Measurements from ENCODE around the gene ELOVL3.
A peak's percentile ranks its signal among the peaks of the same experiment; 100 is the strongest.
"Not testable (repeated sequence)": the region's sequence is repeated elsewhere in the genome, so short reads cannot be mapped to it uniquely, and the experiment has no call there.

ELOVL3 gene, protein sequence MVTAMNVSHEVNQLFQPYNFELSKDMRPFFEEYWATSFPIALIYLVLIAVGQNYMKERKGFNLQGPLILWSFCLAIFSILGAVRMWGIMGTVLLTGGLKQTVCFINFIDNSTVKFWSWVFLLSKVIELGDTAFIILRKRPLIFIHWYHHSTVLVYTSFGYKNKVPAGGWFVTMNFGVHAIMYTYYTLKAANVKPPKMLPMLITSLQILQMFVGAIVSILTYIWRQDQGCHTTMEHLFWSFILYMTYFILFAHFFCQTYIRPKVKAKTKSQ

DNA sequence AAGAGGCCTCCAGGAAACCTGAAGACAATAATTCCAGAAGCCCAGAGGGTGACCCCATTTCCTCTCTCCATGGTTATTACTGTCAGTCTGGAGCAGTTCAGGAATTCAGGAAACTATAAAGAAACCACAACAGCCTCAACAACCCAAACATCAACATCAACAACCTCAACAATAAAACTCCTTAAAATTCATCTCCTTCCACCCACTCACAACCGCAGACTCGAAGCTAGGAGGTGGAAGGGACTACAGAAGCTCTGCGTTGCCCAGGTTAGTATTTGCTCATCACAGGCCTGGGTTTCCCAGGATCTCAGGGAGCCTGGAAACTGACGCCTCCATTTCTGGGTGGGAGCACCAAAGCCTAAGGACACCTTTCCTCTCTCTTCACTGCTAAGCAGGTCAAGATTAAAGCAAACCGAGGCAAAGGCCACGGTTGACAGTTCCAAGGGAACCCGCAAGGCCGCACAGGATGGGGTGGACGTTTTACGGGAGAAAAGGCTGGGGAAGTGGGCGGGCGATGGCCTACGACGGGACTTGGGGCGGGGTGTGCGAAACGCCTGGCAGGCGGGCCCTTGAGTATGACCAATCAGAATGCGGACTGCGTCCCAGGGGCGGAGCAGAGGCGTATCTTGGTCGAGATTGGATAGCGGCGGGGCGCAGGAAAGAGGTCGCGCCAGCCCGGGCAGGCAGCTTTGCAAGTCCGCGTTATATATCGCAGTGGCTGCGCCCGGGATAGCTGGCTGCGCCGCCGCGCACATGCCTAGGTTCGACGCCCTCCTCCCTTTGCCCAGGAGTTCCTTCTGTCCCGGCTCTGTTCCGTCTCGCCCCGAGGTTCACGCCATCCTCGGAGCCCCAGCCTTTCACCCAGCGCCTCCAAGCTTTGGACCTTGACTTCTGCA is at the start of gene ELOVL3:
TSS of gene ELOVL3 (plus strand) at position 654 of the 896 bp plus-strand sequence. CDS start 250 bp downstream, outside the sequence.
- peak; percentile 87 for DNase-seq

DNA sequence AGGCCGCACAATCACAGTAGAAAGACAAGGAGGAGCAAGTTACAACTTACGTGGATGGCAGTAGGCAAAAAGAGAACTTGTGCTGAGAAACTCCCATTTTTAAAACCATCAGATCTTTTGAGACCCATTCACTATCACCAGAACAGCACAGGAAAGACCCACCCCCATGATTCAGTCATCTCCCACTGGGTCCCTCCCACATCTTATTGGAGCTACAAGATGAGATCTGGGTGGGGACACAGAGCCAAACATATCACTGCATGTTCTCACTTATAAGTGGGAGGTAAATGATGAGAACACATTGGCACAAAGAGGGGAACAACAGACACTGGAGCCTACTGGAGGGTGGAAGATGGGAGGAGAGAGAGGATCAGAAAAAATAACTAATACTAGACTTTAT is 41.5 kb upstream of the ELOVL3 start:
- DNase-seq: no peak

DNA sequence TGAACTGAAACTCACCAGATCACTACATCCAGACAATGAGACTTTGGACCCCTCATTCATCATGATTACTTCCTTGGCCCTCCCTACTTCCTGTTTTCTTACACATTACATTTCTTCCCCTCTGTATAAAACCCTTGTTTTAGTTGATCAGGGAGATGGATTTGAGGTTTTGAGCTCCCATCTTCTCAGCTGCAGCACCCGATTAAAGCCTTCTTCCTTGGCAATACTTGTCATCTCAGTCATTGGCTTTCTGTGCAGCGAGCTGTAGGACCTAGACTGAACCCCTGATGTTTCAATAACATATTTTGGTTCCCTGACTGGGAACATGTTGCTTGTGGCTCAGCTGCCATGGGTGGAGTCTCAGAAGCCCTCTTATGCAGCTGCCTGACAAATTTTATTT is 40.8 kb upstream of the ELOVL3 start:
- DNase-seq: no peak

DNA sequence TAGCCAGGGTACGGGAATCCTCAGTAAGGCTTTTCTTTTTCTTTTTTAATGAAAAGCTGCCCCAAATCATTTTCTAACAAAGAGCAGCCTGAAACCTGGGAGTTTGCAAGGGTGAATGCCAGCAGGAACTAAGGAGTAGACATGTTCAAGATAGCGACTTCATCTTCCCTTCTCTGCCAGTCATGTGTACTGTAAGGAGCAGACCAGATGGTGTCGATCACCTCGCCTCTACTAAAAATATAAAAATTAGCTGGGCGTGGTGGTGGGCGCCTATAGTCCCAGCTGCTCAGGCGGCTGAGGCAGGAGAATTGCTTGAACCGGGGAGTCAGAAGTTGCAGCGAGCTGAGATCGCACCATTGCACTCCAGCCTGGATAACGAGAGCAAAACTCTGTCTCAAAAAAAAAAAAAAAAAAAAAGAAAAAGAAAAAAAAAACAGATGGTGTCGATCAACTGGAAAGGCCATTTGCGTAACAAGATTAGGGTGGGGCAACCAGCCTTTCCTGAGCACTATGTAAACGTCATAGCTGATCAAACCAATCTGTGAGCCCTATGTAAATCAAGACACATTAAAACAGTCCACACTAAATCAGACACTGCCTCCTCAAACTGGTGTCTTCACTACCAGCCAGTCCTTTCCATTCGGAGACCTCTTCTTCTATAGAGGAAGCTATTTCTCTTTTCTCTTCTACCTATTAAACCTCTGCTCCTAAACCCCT is 40.1 kb upstream of the ELOVL3 start:
- DNase-seq: no peak

DNA sequence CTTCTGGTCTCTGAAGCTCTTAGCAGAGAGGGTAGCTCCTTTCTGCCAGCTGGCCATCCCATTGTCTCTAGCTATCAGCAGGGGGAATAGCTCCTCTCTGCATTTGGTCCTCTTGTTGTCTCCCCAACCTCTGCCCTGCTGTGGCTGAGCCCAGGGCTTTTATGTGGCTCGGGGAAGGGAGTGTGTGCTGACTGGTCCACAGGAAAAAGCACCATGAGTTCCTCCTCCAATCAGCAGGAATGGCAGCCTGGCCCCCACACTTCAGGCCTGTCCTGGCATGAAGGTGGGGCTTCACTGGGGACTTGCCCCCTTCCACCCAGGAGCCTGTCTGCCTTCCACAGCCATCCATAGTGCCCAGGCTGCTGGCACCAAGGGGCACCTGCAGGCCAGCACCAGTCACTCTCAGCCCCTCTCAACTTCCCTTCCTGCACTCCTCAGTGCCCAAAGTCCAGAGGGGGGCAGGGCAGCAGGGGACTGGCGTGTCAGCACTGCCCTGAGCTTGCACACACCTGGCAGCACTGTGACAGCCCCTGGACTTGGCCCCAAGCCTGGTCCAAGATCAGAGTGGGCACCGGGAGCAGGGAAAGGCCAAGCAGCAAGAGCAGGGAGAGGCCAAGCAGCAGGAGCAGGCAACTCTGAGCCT is 37.7 kb upstream of the ELOVL3 start:
- no peak for DNase-seq

DNA sequence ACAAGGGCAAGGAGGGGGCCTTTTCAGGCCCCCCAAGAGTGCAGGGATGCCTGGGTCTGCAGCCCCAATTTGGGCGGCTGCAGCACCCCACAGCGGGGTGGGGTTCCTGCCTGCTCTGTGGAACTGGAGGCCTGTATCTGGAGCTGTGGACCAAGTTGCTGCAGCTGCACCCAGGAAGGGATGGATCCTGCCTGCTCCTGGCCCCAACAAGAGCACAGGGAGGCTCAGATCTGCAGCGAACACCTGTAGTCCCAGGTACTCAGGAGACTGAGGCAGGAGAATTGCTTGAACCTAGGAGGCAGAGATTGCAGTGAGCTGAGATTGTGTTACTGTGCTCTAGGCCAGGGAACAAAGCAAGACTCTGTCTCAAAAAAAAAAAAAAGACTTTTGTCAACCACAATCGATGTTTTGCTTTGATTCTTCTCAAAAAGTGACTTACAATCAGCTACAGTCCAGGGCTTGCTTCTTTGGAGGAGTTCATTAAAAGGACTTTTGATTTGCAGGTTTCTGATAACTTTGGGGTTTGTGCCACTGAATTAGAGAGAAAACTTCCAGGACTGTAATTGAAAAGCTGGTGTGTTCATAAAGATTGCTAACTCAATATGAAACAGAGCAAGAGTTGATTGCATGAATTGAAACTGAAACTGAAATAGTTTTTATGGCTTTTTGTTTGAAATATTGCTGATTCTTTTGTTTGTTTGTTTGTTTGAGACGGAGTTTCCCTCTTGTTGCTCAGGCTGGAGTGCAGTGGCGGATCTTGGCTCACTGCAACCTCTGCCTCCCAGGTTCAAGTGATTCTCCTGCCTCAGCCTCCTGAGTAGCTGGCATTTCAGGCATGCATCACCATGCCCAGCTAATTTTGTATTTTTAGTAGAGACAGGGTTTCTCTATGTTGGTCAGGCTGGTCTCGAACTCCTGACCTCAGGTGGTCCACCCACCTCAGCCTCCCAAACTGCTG is 36.9 kb upstream of the ELOVL3 start:
- DNase-seq: peak; percentile 76

DNA sequence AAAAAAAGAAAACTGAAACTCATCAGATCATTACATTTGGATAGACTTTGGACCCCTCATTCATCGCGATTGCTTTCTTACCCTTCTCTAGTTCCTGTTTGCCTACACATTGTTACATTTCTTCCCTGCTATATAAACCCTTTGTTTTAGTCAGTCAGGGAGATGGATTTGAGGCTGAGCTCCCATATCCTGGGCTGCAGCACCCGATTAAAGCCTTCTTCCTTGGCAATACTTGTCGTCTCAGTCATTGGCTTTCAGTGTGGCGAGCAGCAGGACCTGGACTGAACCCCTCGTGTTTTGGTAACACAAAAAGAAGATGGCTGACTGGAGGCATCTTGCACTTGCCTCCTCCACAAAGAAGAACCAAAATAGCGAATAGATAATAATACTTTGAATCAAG is 34.1 kb upstream of the ELOVL3 start:
- DNase-seq: no peak

DNA sequence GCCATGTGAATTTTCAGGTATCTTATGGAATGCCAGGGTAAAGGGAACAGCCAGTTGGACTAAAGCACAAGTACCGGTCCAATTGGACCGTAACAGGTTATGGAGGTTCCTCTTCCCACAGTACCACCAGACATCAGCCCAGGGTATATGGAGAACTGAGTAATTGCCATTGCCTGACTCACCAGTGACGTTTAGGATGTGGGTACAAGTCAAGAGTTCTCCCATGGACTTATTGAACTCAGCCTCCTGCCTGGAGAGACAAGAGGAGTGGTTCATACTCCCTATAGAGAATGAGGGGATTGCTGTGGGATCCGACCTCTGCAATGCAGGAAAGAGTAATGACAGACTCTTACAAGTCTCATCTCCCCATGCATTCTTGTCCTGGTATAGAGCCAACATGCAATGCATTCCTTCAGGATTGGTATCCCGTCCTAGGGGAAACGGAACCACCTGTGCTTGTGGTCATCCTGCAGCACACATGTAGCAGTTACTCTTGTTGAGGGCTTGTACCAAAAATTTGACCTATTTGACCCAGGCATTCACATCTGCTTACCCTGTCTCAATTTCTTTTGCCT is 30.7 kb upstream of the ELOVL3 start:
- no peak for DNase-seq

DNA sequence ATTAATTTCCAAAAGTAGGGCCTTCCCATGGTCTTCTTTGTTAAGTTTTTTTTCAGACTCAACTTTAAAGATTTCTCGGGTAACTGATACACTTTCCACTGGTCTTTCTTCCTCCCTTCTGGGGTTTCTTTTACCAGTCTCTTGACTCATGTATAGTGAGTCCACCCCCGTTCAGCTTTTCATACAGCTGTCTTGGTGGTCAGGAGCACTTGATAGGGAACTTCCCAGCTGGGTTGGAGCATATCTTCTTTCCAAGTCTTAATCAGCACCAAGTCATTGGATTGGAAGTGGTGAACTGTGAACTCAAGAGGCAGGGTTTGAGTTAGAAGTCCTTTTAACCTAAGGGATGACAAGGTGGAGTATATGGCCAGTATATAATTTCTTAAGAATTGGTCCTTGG is 29.2 kb upstream of the ELOVL3 start:
- peak; percentile 5 for DNase-seq

DNA sequence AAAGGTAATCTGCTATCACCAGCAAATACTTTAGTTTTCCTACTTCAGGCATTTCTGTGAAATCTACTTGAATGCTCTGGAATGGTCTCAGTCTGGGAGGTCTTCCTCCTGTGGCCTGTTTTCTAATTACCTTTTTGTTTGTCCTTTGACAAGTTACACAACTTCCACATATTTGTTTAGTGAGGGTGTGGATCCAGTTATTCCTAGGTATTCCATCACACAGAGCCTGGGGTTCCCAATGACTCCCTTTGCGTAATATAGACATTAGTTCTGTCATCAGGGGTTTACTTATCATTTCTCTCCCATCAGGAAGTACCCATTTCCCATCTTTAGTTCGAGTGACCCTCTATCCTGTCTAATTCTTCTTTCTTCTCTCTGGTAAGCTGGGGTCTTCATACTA is 28.1 kb upstream of the ELOVL3 start:
- no peak for DNase-seq

DNA sequence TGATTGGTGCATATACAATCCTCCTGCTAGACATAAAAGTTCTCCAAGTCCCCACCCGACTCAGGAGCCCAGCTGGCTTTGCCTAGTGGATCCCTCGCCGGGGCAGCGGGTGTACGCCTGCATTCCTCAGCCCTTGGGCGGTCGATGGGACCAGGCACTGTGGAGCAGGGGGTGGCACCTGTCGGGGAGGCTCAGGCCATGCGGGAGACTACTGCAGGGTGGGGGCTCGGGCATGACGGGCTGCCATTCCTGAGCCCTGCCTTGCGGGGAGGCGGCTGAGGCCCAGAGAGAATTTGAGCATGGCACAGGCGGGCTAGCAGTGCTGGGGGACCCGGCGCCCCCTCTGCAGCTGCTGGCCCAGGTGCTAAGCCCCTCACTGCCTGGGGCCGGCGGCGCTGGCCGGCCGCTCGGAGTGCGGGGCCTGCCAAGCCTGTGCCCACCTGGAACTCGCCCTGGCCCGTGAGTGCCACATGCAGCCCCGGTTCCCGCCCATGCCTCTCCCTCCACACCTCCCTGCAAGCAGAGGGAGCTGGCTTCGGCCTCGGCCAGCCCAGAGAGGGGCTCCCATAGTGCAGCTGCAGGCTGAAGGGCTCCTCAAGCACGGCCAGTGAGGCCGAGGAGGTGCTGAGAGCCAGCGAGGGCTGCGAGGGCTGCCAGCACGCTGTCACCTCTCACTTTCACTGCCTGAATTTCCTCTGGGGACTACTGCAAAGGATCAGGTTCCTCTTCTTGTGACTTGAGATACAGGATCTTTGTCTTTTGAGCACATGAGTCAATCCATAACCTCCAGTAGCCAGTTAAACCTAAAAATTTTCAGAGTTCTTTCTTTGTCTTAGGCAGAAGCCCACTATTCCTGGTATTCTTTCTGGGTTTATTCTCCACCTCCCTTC is 25.1 kb upstream of the ELOVL3 start:
- DNase-seq: no peak

DNA sequence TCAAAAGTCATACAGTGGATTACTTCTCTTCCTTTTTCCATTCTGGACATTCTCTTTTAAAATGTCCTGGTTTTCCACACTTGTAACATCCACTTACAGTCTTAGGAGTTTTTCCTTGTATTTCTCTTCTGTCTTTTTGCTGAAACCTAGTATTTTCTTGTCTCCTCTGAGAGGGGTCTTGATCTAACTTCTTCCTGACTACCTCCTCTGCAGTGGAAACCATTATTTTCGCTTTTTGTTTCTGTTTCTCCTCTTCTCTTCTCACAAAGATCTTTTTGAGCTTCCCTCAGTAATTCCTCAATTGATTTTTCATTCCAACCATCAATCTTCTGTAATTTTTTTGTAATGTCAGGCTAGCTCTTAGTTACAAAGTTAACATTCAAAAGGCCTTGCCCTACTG is 23.7 kb upstream of the ELOVL3 start:
- DNase-seq: no peak

DNA sequence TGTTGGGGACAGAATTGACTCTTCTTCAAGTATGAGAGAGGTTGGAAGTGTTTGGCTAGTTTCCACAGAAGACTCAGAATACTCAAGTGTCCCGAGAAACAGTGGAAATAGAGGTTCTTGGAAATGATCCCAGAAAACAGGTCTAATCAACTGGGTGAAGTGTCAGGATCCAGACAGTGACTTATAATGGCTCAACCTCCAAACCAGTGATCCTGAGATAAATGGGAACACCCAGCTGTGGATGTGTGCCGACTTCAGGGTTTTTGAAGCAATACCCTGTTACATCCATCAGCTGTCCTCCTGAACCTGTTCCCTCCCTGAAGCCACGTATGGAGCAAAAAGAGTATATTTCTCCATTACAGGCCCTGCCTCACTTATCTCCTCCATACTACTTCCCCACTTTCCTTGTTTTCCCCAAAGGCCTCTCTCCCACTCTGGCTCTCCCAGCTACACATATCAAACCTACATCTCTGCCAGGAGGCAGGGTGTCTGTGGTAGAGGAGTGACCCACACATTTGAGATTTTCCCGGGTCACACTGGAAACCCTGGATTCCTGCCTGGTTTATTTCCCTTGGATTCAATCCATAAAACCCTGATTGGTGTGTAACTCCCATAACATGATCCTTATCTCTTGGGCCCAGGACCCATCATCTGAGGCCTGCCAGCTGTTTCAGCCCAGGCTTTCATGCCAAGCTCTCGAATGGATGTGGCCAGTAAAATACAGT is 17.6 kb upstream of the ELOVL3 start:
- no peak for DNase-seq

DNA sequence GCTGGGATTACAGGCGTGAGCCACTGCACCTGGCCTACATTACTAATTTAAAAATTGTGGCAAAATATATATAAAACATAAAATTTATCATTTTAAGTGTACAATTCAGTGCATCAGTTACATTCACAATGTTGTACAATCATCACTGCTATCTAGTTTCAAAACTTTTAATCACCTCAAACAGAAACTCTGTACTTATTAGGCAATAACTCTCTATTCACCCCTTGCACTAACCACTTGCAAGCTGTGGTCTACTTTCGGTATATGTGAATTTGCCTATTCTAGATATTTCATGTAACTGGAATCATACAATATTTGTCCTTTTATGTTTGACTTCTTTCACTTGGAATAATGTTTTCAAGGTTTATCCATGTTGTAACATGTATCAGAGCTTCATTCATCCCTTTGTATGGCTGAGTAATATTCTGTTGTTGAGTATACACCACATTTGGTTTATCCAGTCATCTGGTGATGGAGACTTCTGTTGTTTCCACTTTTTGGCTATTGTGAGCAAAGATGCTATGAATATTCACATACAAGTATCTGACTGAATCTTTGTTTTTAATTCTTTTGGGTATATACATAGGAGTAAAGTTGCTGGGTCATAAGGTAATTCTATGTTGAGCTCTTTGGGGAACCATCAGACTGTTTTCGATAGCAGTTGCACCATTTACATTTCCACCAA is 14.3 kb upstream of the ELOVL3 start:
- DNase-seq: peak; percentile 9

DNA sequence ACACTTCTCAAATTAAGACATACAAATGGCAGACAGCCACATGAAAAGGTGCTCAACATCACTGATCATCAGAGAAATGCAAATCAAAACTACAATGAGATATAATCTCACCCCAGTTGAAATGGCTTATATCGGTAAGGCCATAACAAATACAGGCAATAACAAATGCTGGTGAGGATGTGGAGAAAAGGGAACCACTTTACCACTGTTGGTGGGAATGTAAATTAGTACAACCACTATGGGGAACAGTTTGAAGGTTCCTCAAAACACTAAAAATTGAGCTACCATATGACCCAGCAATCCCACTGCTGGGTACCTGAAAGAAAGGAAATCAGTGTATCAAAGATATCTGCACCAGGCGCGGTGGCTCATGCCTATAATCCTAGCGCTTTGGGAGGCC is 12.5 kb upstream of the ELOVL3 start:
- not testable (repeated sequence) for DNase-seq

DNA sequence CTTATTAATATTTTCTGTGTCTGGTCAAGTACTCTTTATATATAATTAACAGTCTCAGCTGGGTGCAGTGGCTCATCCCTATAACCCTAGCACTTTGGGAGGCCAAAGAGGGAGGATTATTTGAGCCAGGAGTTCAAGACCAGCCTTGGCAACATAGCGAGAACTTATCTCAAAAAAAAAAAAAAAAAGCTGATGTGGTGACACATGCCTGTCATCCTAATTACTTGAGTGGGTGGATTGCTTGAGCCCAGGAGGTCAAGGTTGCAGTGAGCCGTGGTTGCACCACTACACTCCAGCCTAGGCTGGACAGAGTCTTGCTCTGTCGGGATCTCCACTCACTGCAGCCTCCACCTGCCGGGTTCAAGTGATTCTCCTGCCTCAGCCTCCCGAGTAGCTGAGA is 6.7 kb upstream of the ELOVL3 start:
- DNase-seq: no peak

DNA sequence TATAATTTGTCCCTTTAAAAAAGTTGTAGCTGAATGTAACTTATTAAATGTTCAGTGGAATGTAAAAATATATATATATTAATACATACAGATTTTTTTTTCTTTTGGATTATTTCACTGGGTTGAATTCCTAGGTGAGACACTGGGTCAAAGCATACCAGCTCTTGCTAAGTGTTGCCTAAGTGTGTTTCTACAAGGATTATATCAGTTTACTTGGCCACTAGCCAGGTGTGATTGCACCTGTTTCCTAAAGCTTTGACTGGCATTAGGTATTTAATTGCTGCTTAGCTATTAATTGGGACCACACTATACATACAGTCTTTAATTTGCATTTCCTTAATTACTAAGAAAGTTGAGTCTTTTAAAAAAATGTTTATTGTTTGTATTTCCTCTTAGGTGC is 5.5 kb upstream of the ELOVL3 start:
- DNase-seq: no peak

DNA sequence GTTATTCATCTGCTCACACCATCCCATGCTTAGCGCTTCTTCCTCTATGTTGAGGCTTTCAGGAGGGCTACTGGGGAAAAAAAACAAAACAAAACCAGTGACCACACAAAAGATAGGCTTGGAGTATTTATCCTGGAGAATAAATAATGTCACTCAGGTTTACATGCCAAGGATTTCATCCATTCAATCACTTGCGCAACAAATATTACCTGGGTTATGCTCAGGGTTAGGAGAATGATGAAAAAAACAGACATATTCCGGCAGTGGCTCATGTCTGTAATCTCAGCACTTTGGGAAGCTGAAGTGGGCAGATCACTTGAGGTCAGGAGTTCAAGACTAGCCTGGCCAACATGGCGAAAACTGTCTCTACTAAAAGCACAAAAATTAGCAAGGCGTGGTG is 3.3 kb upstream of the ELOVL3 start:
- DNase-seq: no peak

DNA sequence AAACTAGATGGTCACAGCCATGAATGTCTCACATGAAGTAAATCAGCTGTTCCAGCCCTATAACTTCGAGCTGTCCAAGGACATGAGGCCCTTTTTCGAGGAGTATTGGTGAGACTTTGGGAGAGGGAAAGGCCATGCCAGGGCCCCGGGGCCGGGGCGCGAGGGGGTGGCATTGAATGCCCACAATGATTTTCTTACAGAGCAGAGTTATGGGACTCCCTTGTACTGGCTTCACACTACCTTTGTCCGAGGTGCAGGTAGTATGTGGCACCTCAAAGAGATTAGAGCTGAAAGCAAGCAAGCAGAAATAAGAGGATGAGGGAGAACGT is 407 bp downstream of the ELOVL3 start:
- no peak for DNase-seq

Data from activated CD4-positive, alpha-beta T cell treated with anti-CD3 and anti-CD28 coated beads, Interleukin-2, amount 50 U/mL, for 16 hours (primary cell).